Testis (tissue), 2 donors: ENCODE data around the gene UBAC2.

Source experiments
- POLR2A ChIP-seq: fragments of 450-650 bp; IDR thresholded peaks from one replicate; pipeline ENCODE4 v1.6.1; 2017; ENCODE audit warnings: antibody characterized with exemption, mild to moderate bottlenecking, moderate library complexity
- TF ChIP-seq, protein P1 (sequence below), 3 experiments: fragments of 450-650 bp in 2 of 3; fragments of 200-600 bp in 1 of 3; sonication (generic) in 1 of 3; IDR thresholded peaks; one replicate each; pipeline ENCODE4 v1.5.1; 2016 to 2019; ENCODE audit warnings: antibody characterized with exemption in 3 of 3, mild to moderate bottlenecking in 2 of 3, moderate library complexity in 1 of 3

DNA sequence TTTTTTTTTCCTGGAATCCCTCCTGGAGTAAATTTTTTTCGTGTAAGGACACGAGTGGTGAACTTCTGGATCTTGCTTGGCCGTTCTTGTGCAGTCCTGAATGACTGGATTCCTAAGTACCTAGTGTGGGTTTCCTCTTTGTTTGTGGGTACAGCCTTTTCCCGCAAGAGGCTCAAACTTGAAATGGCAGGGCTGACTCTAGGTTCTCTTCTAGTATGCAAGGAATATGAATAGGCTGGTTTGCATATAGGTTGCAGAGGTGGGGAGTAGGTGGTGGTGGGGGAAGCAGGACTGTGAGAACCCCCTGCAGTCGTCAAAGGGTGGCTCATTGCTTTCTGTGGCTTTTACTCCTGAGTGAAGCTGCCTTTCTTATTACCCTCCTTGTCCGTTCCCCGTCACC lies 13.6 kb downstream of the UBAC2 start:
- TF ChIP-seq, protein P1, sequence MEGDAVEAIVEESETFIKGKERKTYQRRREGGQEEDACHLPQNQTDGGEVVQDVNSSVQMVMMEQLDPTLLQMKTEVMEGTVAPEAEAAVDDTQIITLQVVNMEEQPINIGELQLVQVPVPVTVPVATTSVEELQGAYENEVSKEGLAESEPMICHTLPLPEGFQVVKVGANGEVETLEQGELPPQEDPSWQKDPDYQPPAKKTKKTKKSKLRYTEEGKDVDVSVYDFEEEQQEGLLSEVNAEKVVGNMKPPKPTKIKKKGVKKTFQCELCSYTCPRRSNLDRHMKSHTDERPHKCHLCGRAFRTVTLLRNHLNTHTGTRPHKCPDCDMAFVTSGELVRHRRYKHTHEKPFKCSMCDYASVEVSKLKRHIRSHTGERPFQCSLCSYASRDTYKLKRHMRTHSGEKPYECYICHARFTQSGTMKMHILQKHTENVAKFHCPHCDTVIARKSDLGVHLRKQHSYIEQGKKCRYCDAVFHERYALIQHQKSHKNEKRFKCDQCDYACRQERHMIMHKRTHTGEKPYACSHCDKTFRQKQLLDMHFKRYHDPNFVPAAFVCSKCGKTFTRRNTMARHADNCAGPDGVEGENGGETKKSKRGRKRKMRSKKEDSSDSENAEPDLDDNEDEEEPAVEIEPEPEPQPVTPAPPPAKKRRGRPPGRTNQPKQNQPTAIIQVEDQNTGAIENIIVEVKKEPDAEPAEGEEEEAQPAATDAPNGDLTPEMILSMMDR (IDR thresholded peaks at IDR 0.05): no peak
- TF ChIP-seq POLR2A: no peak
